Nephron progenitor cell (in vitro differentiated cells): ENCODE measurements around the gene USP20.
A peak's percentile ranks its signal among the peaks of the same experiment; 100 is the strongest.

Experiments used
- DNase-seq: peaks from one replicate; pipeline ENCODE4 v3.0.0; 2021
- H3K27ac Mint-ChIP-seq: 2 replicates; pipeline ENCODE4 v1.8.0; 2021; ENCODE audit warnings: mild to moderate bottlenecking, moderate library complexity, mixed read lengths
- H3K27me3 Mint-ChIP-seq: 2 replicates; pipeline ENCODE4 v1.8.0; 2021; ENCODE audit warnings: mild to moderate bottlenecking, low read depth, mixed read lengths; ENCODE audit not compliant: poor library complexity
- H3K36me3 Mint-ChIP-seq: 2 replicates; pipeline ENCODE4 v1.8.0; 2021; ENCODE audit warnings: low read depth, mixed read lengths
- H3K4me1 Mint-ChIP-seq: 2 replicates; pipeline ENCODE4 v1.8.0; 2021; ENCODE audit warnings: mixed read lengths
- H3K4me3 Mint-ChIP-seq: 2 replicates; pipeline ENCODE4 v1.8.0; 2021; ENCODE audit warnings: mild to moderate bottlenecking, moderate library complexity, mixed read lengths
- H3K9me3 Mint-ChIP-seq: 2 replicates; pipeline ENCODE4 v1.8.0; 2021; ENCODE audit warnings: mild to moderate bottlenecking, moderate library complexity, mixed read lengths
- TF ChIP-seq, protein P1 (sequence below): fragments of 200-600 bp; sonication (generic); IDR thresholded peaks from 2 replicates; pipeline ENCODE4 v1.5.0; 2021; ENCODE audit warnings: antibody characterized with exemption

The USP20 gene

DNA sequence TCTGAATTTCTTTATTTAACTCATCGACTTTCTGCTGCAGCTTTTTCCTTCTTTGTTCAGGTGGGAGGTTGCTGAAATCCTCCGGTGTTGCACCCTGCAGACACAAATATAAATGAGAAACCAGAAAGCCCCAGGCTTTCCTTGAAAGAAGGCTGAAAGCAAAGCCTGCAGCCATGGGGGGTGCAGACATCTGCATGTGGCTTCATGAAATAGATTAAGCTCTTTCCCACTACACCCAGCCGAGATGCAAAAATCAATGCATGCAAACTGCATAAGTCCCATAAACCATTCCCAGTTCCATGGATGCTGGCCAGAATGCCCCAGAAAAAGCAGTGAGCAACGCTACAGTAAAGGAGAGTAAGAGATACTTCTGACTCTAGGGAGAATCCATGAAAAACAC lies 73.6 kb downstream of the USP20 start:
- Mint-ChIP-seq H3K9me3 (peaks cover 10% of the 10 kb centered on the region), H3K27me3 (no peaks in the 10 kb centered on the region), H3K36me3 (peaks cover 55% of the 10 kb centered on the region), H3K4me3 (no peak overlapping the region), H3K27ac (peak overlapping the region; percentile 75), H3K4me1 (no peaks in the 10 kb centered on the region)
- DNase-seq, result no peak
- TF ChIP-seq, protein P1, sequence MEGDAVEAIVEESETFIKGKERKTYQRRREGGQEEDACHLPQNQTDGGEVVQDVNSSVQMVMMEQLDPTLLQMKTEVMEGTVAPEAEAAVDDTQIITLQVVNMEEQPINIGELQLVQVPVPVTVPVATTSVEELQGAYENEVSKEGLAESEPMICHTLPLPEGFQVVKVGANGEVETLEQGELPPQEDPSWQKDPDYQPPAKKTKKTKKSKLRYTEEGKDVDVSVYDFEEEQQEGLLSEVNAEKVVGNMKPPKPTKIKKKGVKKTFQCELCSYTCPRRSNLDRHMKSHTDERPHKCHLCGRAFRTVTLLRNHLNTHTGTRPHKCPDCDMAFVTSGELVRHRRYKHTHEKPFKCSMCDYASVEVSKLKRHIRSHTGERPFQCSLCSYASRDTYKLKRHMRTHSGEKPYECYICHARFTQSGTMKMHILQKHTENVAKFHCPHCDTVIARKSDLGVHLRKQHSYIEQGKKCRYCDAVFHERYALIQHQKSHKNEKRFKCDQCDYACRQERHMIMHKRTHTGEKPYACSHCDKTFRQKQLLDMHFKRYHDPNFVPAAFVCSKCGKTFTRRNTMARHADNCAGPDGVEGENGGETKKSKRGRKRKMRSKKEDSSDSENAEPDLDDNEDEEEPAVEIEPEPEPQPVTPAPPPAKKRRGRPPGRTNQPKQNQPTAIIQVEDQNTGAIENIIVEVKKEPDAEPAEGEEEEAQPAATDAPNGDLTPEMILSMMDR, result no peak

- TF ChIP-seq, protein P1, result no peak
- peaks cover 10% of the 10 kb centered on the region for H3K9me3 Mint-ChIP-seq
Measured at GRCh38 chr9:129909851-129910250, 74.6 kb downstream of the USP20 start.

DNA sequence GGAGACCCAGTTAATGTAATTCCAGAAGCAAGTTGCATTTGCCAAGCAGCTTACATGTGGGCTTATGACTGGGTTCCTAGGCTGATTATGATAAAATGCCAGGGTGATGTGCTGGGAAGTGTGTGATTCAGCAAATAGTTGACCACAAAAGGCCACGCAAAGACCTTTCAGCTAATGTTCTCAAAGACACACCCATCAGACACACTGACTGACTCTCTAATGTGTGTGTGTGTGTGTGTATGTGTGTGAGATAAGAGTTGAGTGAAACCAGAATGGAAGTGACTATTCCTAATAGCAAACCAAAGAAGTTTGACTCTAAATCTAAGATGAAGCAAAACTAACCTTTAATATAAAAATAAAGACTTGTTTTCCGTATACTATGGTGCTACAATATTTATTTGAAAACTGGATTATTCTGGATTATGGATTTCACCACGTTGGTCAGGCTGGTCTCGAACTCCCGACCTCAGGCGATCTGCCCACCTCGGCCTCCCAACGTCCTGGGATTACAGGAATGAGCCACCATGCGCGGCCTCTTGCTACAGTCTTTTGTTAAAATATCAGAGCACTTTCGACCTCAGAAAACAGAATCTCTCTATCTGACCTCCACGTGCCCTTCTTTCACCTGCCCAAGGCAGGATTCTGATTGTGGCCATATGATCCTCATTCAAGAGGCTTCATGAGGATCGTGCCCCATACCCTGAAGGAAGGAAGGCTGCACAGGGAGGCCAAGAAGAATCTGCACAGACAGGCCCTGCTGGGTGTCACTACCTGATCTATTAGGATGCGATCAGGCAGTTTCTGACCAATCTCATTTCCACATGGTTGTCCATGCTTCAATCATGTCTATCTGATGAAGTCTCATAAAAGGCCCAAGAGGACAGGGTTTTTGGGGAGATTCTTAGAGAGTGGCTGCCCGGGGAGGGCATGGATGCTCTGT lies 75.6 kb downstream of the USP20 start:
- Mint-ChIP-seq H3K27me3 (no peaks in the 10 kb centered on the region), H3K27ac (no peak overlapping the region), H3K4me3 (no peak overlapping the region), H3K4me1 (no peaks in the 10 kb centered on the region), H3K36me3 (peaks cover 35% of the 10 kb centered on the region), H3K9me3 (peaks cover 10% of the 10 kb centered on the region)
- TF ChIP-seq, protein P1, result no peak
- no peak for DNase-seq

More at GRCh38 chr9:129909851-129910250, 74.6 kb downstream of the USP20 start:
- H3K27ac Mint-ChIP-seq, result peak overlapping the region; percentile 42
- H3K4me3 Mint-ChIP-seq, result no peak overlapping the region
- DNase-seq, result no peak
- H3K4me1 Mint-ChIP-seq, result no peaks in the 10 kb centered on the region
- peaks cover 46% of the 10 kb centered on the region for H3K36me3 Mint-ChIP-seq
- H3K27me3 Mint-ChIP-seq, result no peaks in the 10 kb centered on the region

DNA sequence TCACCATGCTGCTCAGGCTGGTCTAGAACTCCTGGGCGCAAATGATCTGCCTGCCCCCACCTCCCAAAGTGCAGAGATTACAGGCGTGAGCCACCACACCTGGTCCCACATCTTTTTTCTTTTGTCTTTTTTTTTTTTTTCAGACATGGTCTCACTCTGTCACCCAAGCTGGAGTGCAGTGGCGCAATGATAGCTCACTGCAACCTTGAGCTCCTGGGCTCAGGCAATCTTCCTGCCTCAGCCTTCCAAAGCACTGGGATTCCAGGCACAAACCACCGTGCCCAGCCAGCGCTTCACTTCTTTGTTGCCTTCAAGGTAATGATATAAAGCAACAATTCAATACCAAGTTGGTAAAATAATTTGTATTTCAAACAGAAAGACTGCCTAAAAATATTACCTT lies 78.8 kb downstream of the USP20 start:
- TF ChIP-seq, protein P1, result no peak
- H3K9me3 Mint-ChIP-seq, result no peaks in the 10 kb centered on the region
- H3K4me3 Mint-ChIP-seq, result no peak overlapping the region
- DNase-seq, result no peak
- no peaks in the 10 kb centered on the region for H3K27me3 Mint-ChIP-seq
- H3K27ac Mint-ChIP-seq, result no peak overlapping the region
- H3K36me3 Mint-ChIP-seq, result peaks cover 26% of the 10 kb centered on the region
- peaks cover 7% of the 10 kb centered on the region for H3K4me1 Mint-ChIP-seq

DNA sequence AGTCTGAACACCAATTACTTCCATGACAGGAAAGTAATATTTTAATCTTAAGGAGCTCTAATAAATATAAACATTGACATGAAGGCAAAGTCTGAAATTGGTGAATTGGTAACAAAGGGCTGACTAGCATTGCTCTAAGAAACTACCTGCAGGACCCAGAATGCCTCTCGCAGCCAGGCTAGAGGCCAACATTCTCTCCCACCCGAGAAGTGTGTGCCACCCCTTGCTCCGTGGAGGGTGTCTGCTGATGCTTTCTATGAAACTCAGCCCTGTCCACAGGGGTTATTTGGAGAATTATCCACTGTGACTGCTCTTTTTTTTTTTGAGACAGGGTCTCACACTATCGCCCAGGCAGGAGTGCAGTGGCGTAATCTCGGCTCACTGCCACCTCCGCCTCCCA lies 81.4 kb downstream of the USP20 start:
- Mint-ChIP-seq H3K27ac (no peak overlapping the region), H3K4me3 (no peak overlapping the region), H3K4me1 (peaks cover 7% of the 10 kb centered on the region), H3K36me3 (peaks cover 25% of the 10 kb centered on the region), H3K27me3 (no peaks in the 10 kb centered on the region), H3K9me3 (no peaks in the 10 kb centered on the region)
- TF ChIP-seq, protein P1, result no peak
- DNase-seq, result no peak
